ENCODE results near the gene GRIK4. TPM values are rescaled to one million over a fixed set of nuclear protein-coding genes. Genes with fewer than 3 reads are reported as not detected.
A peak's percentile ranks its signal among the peaks of the same experiment; 100 is the strongest.

Gene GRIK4
- total and polyA plus RNA-seq, 4 donors, result 0.05 to 0.25 (median 0.06) TPM; not detected in 1

DNA sequence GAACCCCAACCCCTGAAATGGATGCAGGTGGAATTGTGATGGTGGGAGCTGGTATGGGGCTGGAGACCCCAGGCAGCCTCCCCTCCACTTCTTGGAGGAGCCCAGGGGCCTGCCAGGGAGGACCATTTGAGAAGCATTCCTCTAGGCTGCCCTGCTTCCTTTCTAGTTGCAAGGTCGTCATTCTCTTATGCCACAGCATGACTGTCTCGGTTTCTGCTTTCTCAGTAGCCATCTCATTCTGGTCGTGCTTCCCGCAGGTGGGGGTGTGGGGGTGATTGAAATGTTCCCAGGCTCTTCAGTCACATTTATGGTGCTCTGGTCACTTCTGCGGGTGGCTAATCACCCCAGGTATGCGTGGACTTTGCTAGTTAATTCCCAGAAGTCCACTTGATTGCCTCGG, 288.7 kb downstream of the GRIK4 start:
- H3K4me1 ChIP-seq (ENCODE audit: control insufficient read depth in 4 of 4, insufficient read depth in 4 of 4, low read length in 3 of 4), result no peaks in the 10 kb centered on the region
- peaks cover 0 to 5% (median 0%) of the 10 kb centered on the region in 4 donors for H3K27me3 ChIP-seq (ENCODE audit: control insufficient read depth in 4 of 4, insufficient read depth in 4 of 4, low read length in 3 of 4)
- no peak overlapping the region for H3K9ac ChIP-seq (ENCODE audit: low read depth in 1 of 2, low read length in 2 of 2)
- TF ChIP-seq SP1 (IDR thresholded peaks at IDR 0.05) (no peak), JUND (IDR thresholded peaks at IDR 0.05) (no peak), FOXA1 (IDR thresholded peaks at IDR 0.05) (no peak), NR2F2 (IDR thresholded peaks at IDR 0.05) (no peak)
- TF ChIP-seq, protein P1, sequence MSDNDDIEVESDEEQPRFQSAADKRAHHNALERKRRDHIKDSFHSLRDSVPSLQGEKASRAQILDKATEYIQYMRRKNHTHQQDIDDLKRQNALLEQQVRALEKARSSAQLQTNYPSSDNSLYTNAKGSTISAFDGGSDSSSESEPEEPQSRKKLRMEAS (IDR thresholded peaks at IDR 0.05), result no peak
- TF ChIP-seq, protein P2, sequence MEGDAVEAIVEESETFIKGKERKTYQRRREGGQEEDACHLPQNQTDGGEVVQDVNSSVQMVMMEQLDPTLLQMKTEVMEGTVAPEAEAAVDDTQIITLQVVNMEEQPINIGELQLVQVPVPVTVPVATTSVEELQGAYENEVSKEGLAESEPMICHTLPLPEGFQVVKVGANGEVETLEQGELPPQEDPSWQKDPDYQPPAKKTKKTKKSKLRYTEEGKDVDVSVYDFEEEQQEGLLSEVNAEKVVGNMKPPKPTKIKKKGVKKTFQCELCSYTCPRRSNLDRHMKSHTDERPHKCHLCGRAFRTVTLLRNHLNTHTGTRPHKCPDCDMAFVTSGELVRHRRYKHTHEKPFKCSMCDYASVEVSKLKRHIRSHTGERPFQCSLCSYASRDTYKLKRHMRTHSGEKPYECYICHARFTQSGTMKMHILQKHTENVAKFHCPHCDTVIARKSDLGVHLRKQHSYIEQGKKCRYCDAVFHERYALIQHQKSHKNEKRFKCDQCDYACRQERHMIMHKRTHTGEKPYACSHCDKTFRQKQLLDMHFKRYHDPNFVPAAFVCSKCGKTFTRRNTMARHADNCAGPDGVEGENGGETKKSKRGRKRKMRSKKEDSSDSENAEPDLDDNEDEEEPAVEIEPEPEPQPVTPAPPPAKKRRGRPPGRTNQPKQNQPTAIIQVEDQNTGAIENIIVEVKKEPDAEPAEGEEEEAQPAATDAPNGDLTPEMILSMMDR (IDR thresholded peaks at IDR 0.05; ENCODE audit: low read depth, low read length, missing input control), result no peak
- TF ChIP-seq, protein P3, sequence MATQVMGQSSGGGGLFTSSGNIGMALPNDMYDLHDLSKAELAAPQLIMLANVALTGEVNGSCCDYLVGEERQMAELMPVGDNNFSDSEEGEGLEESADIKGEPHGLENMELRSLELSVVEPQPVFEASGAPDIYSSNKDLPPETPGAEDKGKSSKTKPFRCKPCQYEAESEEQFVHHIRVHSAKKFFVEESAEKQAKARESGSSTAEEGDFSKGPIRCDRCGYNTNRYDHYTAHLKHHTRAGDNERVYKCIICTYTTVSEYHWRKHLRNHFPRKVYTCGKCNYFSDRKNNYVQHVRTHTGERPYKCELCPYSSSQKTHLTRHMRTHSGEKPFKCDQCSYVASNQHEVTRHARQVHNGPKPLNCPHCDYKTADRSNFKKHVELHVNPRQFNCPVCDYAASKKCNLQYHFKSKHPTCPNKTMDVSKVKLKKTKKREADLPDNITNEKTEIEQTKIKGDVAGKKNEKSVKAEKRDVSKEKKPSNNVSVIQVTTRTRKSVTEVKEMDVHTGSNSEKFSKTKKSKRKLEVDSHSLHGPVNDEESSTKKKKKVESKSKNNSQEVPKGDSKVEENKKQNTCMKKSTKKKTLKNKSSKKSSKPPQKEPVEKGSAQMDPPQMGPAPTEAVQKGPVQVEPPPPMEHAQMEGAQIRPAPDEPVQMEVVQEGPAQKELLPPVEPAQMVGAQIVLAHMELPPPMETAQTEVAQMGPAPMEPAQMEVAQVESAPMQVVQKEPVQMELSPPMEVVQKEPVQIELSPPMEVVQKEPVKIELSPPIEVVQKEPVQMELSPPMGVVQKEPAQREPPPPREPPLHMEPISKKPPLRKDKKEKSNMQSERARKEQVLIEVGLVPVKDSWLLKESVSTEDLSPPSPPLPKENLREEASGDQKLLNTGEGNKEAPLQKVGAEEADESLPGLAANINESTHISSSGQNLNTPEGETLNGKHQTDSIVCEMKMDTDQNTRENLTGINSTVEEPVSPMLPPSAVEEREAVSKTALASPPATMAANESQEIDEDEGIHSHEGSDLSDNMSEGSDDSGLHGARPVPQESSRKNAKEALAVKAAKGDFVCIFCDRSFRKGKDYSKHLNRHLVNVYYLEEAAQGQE (IDR thresholded peaks at IDR 0.05), result no peak
- H3K36me3 ChIP-seq (ENCODE audit: control insufficient read depth in 4 of 4, insufficient read depth in 3 of 4, low read depth in 1 of 4, low read length in 3 of 4), result no peaks in the 10 kb centered on the region
- DNase-seq (ENCODE audit: low spot score), result no peak
- no peaks in the 10 kb centered on the region for H3K9me3 ChIP-seq (ENCODE audit: control insufficient read depth in 4 of 4, low read length in 3 of 4)
- H3K27ac ChIP-seq (ENCODE audit: low read depth in 1 of 2, low read length in 2 of 2), result no peak overlapping the region
- 73% methylated on average over 7 of the region's 7 CpGs for WGBS
- H3K4me3 ChIP-seq (ENCODE audit: low read depth in 1 of 3, low read length in 3 of 3), result no peak overlapping the region

DNA sequence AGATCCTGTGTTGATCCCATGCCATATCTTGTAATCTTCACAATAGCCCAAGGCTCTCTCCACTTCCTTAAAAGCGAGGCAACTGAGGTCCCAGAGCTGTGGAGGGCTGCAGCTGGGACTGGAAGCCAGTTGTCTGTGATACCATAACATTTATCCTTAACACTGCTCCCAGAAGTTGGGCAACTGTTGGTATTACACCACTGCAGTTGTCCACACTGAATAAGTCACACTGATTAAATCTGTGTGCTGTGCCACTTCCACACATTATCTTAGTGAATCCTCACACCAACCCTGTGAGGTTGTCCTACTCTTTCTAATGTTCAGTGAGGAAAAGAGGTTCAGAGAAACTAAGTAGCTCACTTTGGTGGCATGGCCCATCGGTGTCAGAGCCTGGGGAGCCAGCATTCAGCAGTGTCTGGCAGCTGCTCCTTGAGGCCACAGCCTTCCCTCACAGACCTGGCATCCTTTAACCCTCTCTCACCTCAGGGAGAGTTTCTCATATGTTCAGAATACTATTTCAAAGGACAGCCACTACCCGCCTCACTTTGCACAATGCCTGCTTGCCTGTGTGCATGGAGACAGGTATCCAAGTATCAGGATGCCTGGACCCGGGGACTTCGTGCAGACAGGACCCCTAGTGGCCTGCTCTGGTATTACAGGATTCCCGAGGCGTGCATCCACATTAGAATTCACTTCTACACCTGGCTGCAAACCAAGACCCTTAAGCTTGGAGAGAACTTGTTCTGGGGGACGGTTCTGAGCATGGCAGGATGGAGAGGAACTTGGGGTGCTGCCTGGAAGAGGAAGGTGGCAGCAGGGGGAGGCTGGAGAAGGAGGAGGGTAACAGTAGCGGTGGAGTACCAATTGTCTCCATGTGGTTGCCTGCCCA, 290.5 kb downstream of the GRIK4 start:
- Histone ChIP-seq H3K27me3 (ENCODE audit: control insufficient read depth in 4 of 4, insufficient read depth in 4 of 4, low read length in 3 of 4) (no peaks in the 10 kb centered on the region), H3K27ac (ENCODE audit: low read depth in 1 of 2, low read length in 2 of 2) (no peak overlapping the region), H3K36me3 (ENCODE audit: control insufficient read depth in 4 of 4, insufficient read depth in 3 of 4, low read depth in 1 of 4, low read length in 3 of 4) (no peaks in the 10 kb centered on the region), H3K9ac (ENCODE audit: low read depth in 1 of 2, low read length in 2 of 2) (no peak overlapping the region), H3K4me1 (ENCODE audit: control insufficient read depth in 4 of 4, insufficient read depth in 4 of 4, low read length in 3 of 4) (no peaks in the 10 kb centered on the region), H3K9me3 (ENCODE audit: control insufficient read depth in 4 of 4, low read length in 3 of 4) (no peaks in the 10 kb centered on the region), H3K4me3 (ENCODE audit: low read depth in 1 of 3, low read length in 3 of 3) (no peak overlapping the region)
- TF ChIP-seq RXRA (IDR thresholded peaks at IDR 0.05) (no peak), RAD21 (IDR thresholded peaks at IDR 0.05) (peak; percentile 76 to 81), HNF4A (conservative IDR thresholded peaks at IDR 0.05) (peak; percentile 4 to 37)
- TF ChIP-seq, protein P2 (IDR thresholded peaks at IDR 0.05; ENCODE audit: low read depth, low read length, missing input control), result peak; percentile 82
- peak; percentile 74 for DNase-seq (ENCODE audit: low spot score)
- WGBS, result 31% methylated on average over 9 of the region's 9 CpGs

All from liver (tissue), 9 donors.